Keratinocyte (primary cell): ENCODE measurements around the gene CDKN3.

ENCODE experiments used
- EZH2 ChIP-seq: IDR thresholded peaks from one replicate; pipeline ENCODE4 v1.6.1; 2012; ENCODE audit warnings: inconsistent platforms, mild to moderate bottlenecking, low read length, moderate library complexity
- TF ChIP-seq, protein P1 (sequence below), 3 experiments: IDR thresholded peaks in 1 of 3; conservative IDR thresholded peaks in 1 of 3; optimal IDR thresholded peaks in 1 of 3; 2 replicates in 2 of 3; 3 replicates in 1 of 3; pipeline versions ENCODE3 to v1.5.1; 2011; ENCODE audit warnings: low read length in 3 of 3, mild to moderate bottlenecking in 3 of 3, moderate library complexity in 2 of 3, control low read depth in 1 of 3, inconsistent platforms in 1 of 3; ENCODE audit not compliant: insufficient read depth in 2 of 3; ENCODE audit errors: extremely low read depth in 1 of 3

DNA sequence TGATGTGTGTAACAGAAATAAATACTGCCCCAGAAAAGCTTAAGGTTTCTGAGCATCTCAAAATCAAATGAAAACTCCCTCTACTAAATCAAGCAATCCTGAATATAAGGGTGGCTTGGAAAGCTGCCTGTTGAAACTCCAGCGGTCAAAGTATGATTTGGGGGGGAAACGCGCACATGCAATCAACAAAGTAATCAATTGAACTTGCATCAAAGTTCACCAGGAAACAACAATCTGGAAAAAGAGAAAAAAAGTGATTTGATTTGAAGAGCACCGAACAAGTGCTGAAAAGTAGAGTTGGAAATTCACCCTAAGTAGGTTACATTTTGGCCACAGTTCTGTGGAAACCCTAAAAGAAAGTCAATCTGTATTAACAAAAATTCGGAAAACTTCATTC is 43.7 kb downstream of the CDKN3 start:
- TF ChIP-seq EZH2 = no peak
- TF ChIP-seq, protein P1, sequence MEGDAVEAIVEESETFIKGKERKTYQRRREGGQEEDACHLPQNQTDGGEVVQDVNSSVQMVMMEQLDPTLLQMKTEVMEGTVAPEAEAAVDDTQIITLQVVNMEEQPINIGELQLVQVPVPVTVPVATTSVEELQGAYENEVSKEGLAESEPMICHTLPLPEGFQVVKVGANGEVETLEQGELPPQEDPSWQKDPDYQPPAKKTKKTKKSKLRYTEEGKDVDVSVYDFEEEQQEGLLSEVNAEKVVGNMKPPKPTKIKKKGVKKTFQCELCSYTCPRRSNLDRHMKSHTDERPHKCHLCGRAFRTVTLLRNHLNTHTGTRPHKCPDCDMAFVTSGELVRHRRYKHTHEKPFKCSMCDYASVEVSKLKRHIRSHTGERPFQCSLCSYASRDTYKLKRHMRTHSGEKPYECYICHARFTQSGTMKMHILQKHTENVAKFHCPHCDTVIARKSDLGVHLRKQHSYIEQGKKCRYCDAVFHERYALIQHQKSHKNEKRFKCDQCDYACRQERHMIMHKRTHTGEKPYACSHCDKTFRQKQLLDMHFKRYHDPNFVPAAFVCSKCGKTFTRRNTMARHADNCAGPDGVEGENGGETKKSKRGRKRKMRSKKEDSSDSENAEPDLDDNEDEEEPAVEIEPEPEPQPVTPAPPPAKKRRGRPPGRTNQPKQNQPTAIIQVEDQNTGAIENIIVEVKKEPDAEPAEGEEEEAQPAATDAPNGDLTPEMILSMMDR (optimal IDR thresholded peaks at IDR 0.05 in 1 of 3, IDR thresholded peaks at IDR 0.05 in 1 of 3, conservative IDR thresholded peaks at IDR 0.05 in 1 of 3; ENCODE audit: extremely low read depth in 1 of 3, insufficient read depth in 2 of 3, low read length in 3 of 3) = no peak
